ENCODE data around the gene PLCL2.

PLCL2 gene

DNA sequence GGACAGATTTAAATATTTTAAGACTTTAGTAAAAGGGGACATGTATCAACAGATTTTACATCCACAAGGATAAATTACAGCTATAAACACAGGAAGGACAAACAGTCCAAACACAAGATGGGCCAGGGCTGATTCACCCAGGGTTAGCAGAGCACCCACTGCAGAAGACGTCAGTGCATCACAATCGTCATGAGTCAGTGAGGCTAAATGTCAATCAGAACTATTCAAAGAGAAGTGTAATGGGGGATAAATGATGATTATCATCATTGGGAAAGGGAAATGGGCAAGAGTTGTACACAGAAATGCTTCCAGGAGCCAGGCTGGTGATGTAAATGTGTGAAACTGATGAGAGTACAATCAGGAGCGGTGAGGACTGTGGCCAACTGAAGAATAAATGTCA, 226.8 kb downstream of the PLCL2 start:
- ChIA-PET CTCF (no interaction called here), POLR2A (no interaction called here)
- DNase-seq (ENCODE audit: low read depth, low spot score), result no peak
- TF ChIP-seq, protein P1, sequence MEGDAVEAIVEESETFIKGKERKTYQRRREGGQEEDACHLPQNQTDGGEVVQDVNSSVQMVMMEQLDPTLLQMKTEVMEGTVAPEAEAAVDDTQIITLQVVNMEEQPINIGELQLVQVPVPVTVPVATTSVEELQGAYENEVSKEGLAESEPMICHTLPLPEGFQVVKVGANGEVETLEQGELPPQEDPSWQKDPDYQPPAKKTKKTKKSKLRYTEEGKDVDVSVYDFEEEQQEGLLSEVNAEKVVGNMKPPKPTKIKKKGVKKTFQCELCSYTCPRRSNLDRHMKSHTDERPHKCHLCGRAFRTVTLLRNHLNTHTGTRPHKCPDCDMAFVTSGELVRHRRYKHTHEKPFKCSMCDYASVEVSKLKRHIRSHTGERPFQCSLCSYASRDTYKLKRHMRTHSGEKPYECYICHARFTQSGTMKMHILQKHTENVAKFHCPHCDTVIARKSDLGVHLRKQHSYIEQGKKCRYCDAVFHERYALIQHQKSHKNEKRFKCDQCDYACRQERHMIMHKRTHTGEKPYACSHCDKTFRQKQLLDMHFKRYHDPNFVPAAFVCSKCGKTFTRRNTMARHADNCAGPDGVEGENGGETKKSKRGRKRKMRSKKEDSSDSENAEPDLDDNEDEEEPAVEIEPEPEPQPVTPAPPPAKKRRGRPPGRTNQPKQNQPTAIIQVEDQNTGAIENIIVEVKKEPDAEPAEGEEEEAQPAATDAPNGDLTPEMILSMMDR (IDR thresholded peaks at IDR 0.05; ENCODE audit: insufficient read depth, low read length, missing control alignments), result no peak
- H3K4me3 ChIP-seq (ENCODE audit: low read depth, low read length), result no peak overlapping the region

DNA sequence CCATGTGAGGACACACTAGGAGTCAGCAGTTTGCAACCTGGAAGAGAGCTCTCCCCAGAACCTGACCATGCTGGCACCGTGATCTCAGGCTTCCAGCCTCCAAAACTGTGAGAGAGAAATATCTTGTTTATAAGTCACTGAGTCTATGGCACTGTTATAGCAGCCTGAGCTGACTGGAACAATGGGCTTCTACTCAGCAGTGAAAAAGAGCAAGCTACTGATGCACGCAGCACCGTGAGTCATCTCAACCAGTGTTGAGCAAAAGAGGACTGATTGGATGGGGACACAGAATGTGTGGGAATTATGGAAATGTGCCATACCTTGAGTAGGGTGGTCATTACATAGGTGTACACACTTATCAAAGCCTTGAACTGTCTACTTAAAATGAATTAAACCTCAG, 230.4 kb downstream of the PLCL2 start:
- ChIA-PET POLR2A (no interaction called here), CTCF (no interaction called here)

DNA sequence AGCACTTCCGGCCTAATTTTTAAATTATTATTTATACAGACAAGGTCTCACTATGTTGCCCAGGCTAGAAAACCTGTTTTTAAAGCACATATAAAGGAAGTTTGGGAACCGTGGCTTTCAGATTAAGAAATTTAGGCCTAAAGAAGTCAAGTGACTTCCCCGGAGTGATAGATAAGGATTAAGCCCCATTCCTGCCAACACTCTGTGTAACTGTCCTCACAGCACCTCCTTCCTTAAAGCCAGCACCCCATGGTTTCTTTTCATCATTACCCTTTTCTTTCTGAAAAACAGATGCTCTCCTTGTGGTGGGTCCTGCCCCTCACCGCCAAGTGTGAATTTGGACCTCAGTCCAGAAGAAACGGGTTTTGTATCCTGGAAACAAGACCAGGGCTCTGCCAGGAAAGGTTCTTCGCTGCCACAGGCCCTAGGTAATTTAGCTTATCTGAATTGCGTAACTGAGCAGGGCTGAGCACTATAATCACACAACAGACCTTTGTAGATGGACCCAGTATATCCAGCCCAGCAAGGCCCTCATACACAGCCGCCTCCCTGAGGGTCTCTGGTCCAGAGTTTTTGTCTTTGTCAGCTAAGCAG, 231.3 kb downstream of the PLCL2 start:
- H3K4me3 ChIP-seq (ENCODE audit: low read depth, low read length), result no peak overlapping the region
- DNase-seq (ENCODE audit: low read depth, low spot score), result no peak
- TF ChIP-seq, protein P1 (IDR thresholded peaks at IDR 0.05; ENCODE audit: insufficient read depth, low read length, missing control alignments), result no peak
- POLR2A ChIA-PET, result interaction anchor here (0.6 kb wide), 1 partner anchor 441 kb away, joined by 3 read pairs; no protein-coding TSS in a partner anchor
- CTCF ChIA-PET, result no interaction called here

More for the DNA sequence above, 230.4 kb downstream of the PLCL2 start:
- DNase-seq (ENCODE audit: low read depth, low spot score), result no peak
- H3K4me3 ChIP-seq (ENCODE audit: low read depth, low read length), result no peak overlapping the region
- TF ChIP-seq, protein P1 (IDR thresholded peaks at IDR 0.05; ENCODE audit: insufficient read depth, low read length, missing control alignments), result no peak

DNA sequence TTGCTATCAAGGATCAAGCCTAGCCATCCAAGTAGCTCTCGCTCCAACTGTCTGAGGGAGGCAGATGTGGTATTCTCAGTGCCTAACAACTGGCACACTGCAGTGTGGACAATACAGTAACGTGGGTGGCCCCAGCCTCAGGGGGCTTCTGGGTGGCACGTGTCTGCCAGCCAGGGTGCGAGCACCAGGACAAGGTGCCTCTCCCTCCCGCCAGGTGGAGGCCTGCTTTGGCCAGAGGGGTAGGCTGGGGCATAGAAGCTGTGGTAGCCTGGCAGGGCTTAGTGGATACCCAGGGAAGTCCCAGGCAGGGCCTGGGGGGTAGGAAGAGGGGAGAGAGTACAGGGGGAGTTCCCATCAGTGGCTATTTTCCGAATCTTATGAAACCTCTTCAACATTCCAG, 234.0 kb downstream of the PLCL2 start:
- ChIA-PET POLR2A (no interaction called here), CTCF (no interaction called here)
- TF ChIP-seq, protein P1 (IDR thresholded peaks at IDR 0.05; ENCODE audit: insufficient read depth, low read length, missing control alignments), result no peak
- DNase-seq (ENCODE audit: low read depth, low spot score), result no peak
- H3K4me3 ChIP-seq (ENCODE audit: low read depth, low read length), result no peak overlapping the region

DNA sequence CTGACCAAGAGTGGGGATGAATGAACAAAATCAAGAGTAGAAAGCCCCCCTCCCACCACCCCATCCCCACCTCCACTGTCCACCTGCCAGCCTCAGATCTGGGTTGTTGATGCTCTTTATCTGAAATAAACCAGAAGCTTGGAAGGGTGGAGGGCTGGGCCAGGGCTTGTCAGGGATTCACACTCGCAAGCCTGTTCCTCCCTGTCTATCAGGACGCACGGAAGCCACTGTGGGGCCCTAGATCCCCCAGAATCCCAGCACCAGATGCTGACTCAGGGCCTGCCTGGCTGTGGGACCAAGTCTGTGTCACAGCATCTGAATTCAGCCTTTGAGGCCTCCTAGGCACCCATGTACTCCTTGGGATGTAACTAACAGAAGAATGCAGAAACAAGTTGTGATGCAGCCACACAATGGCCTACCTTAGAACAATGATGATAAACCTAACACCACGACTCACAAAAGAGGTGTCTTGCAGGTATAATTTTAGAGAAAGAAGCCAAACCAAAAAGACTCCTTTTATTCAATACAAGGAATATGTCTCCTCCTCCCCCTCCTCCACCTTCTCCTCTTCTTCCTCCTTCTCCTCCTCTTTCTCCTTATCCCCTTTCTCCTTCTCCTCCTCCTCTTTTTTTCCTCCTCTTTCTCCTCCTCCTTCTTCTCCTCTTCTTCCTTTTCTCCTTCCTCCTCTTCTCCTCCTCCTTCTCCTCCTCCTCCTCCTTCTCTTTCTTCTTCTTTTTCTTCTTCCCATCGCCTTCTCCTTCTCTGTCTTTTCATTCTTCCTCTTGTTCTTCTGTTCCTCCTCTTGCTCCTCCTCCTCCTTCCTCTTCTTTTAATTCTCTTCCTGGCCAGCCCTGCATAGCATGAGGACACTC, 234.7 kb downstream of the PLCL2 start:
- no peak for DNase-seq (ENCODE audit: low read depth, low spot score)
- no peak overlapping the region for H3K4me3 ChIP-seq (ENCODE audit: low read depth, low read length)
- ChIA-PET POLR2A (no interaction called here), CTCF (no interaction called here)
- TF ChIP-seq, protein P1 (IDR thresholded peaks at IDR 0.05; ENCODE audit: insufficient read depth, low read length, missing control alignments), result no peak

DNA sequence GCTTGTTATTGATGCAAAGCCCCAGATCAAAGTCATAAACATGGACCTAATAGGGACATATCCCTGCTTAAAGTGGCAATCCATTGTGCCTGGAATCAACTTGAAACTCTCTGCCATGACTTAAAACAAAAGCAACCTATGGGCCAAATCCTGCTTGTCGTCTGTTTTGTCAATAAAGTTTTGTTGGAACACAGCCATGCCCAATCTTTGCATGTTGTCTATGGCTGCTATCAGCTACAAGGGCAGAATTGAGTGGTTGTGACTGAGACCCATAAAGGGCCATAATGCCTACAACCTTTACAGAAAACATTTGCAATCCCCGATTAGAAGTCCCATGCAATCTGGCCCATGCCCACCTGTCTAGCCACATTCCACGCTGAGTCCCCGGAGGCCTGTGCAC, 235.4 kb downstream of the PLCL2 start:
- H3K4me3 ChIP-seq (ENCODE audit: low read depth, low read length), result no peak overlapping the region
- no peak for DNase-seq (ENCODE audit: low read depth, low spot score)
- CTCF ChIA-PET, result no interaction called here
- POLR2A ChIA-PET, result no interaction called here
- TF ChIP-seq, protein P1 (IDR thresholded peaks at IDR 0.05; ENCODE audit: insufficient read depth, low read length, missing control alignments), result no peak
